H9 (cell line): ENCODE results near the gene ANGPTL5. TPM values are rescaled to one million over a fixed set of nuclear protein-coding genes. Genes with fewer than 3 reads are reported as not detected.

Experiments
- DNase-seq: peaks from one replicate; pipeline ENCODE4 v3.0.0-alpha.2; 2017
- H2AFZ ChIP-seq: one replicate; pipeline ENCODE4 v1.6.1; 2013; ENCODE audit warnings: mild to moderate bottlenecking, low read length, control low read depth, moderate library complexity
- H2AK5ac ChIP-seq: 2 replicates; pipeline ENCODE4 v1.6.1; 2013; ENCODE audit warnings: low read length, control low read depth, mixed read lengths; ENCODE audit not compliant: insufficient read length
- H2BK120ac ChIP-seq: one replicate; pipeline ENCODE4 v1.6.1; 2013; ENCODE audit warnings: low read depth, mild to moderate bottlenecking, low read length, control low read depth, inconsistent platforms; ENCODE audit not compliant: poor library complexity, severe bottlenecking
- H2BK12ac ChIP-seq: 2 replicates; pipeline ENCODE4 v1.6.1; 2013; ENCODE audit warnings: low read length, control low read depth, mixed read lengths, low read depth; ENCODE audit not compliant: insufficient read length
- H2BK15ac ChIP-seq: 2 replicates; pipeline ENCODE4 v1.6.1; 2013; ENCODE audit warnings: low read depth, low read length, control low read depth
- H2BK20ac ChIP-seq: one replicate; pipeline ENCODE4 v1.6.1; 2013; ENCODE audit warnings: low read depth, mild to moderate bottlenecking, low read length, control low read depth, inconsistent platforms; ENCODE audit not compliant: poor library complexity, severe bottlenecking
- H2BK5ac ChIP-seq: 2 replicates; pipeline ENCODE4 v1.6.1; 2013; ENCODE audit warnings: low read length, control low read depth, mixed read lengths; ENCODE audit not compliant: insufficient read length
- H3K14ac ChIP-seq: 2 replicates; pipeline ENCODE4 v1.6.1; 2013; ENCODE audit warnings: low read length, control low read depth; ENCODE audit not compliant: insufficient read depth
- H3K18ac ChIP-seq: 2 replicates; pipeline ENCODE4 v1.6.1; 2013; ENCODE audit warnings: low read depth, mild to moderate bottlenecking, mixed read lengths, low read length, control low read depth; ENCODE audit not compliant: insufficient read length
- H3K23ac ChIP-seq: 2 replicates; pipeline ENCODE4 v1.6.1; 2013; ENCODE audit warnings: low read length, control low read depth, mixed read lengths, low read depth; ENCODE audit not compliant: insufficient read length
- H3K23me2 ChIP-seq: 2 replicates; pipeline ENCODE4 v1.6.1; 2013; ENCODE audit warnings: low read depth, mild to moderate bottlenecking, mixed read lengths, low read length, control low read depth; ENCODE audit not compliant: insufficient read length, poor library complexity, severe bottlenecking
- H3K27ac ChIP-seq: 2 replicates; pipeline ENCODE4 v1.5.1; 2013; ENCODE audit warnings: low read length, control low read depth, mixed read lengths, low read depth; ENCODE audit not compliant: insufficient read length
- H3K27me3 ChIP-seq: 2 replicates; pipeline ENCODE4 v1.6.1; 2013; ENCODE audit warnings: low read length, control low read depth, inconsistent platforms; ENCODE audit not compliant: insufficient read depth
- H3K4ac ChIP-seq: 2 replicates; pipeline ENCODE4 v1.6.1; 2013; ENCODE audit warnings: low read depth, mild to moderate bottlenecking, control low read depth, inconsistent platforms, low read length, moderate library complexity
- H3K4me1 ChIP-seq: 2 replicates; pipeline ENCODE4 v1.6.1; 2013; ENCODE audit warnings: low read length, control low read depth, inconsistent platforms; ENCODE audit not compliant: insufficient read depth
- H3K4me2 ChIP-seq: 2 replicates; pipeline ENCODE4 v1.6.1; 2013; ENCODE audit warnings: low read length, control low read depth, mixed read lengths; ENCODE audit not compliant: insufficient read length, insufficient read depth
- H3K56ac ChIP-seq: 2 replicates; pipeline ENCODE4 v1.6.1; 2013; ENCODE audit warnings: low read depth, mild to moderate bottlenecking, mixed read lengths, low read length, control low read depth; ENCODE audit not compliant: insufficient read length
- H3K79me1 ChIP-seq: 2 replicates; pipeline ENCODE4 v1.6.1; 2013; ENCODE audit warnings: low read depth, mild to moderate bottlenecking, moderate library complexity, low read length, control low read depth, inconsistent platforms; ENCODE audit not compliant: insufficient read depth, poor library complexity, severe bottlenecking
- H3K79me2 ChIP-seq: 2 replicates; pipeline ENCODE4 v1.6.1; 2013; ENCODE audit warnings: low read length, control low read depth, inconsistent platforms; ENCODE audit not compliant: insufficient read depth
- H3K9ac ChIP-seq: 2 replicates; pipeline ENCODE4 v1.6.1; 2013; ENCODE audit warnings: low read length, control low read depth, mixed read lengths; ENCODE audit not compliant: insufficient read length; ENCODE audit errors: extremely low read depth
- H3K9me3 ChIP-seq: one replicate; pipeline ENCODE4 v1.6.1; 2013; ENCODE audit warnings: low read depth, low read length, inconsistent platforms; ENCODE audit not compliant: control insufficient read depth
- H3T11ph ChIP-seq: one replicate; pipeline ENCODE4 v1.6.1; 2013; ENCODE audit warnings: mild to moderate bottlenecking, low read length, control low read depth, inconsistent platforms
- H4K20me1 ChIP-seq: one replicate; pipeline ENCODE4 v1.6.1; 2013; ENCODE audit not compliant: control insufficient read depth, insufficient read length, insufficient read depth
- H4K5ac ChIP-seq: 2 replicates; pipeline ENCODE4 v1.6.1; 2013; ENCODE audit warnings: low read depth, mild to moderate bottlenecking, mixed read lengths, low read length, control low read depth; ENCODE audit not compliant: insufficient read length
- H4K8ac ChIP-seq: replicated peaks from 2 replicates; pipeline ENCODE4 v1.6.1; 2013; ENCODE audit warnings: low read length, control low read depth, mixed read lengths, low read depth; ENCODE audit not compliant: insufficient read length
- H4K91ac ChIP-seq: 2 replicates; pipeline ENCODE4 v1.6.1; 2013; ENCODE audit warnings: low read depth, mild to moderate bottlenecking, moderate library complexity, mixed read lengths, low read length, control low read depth; ENCODE audit not compliant: insufficient read length
- H3K27ac Mint-ChIP-seq, 3 experiments: 2 replicates in 2 of 3; 3 replicates in 1 of 3; pipeline ENCODE4 v1.8.0; 2020 to 2021; ENCODE audit warnings: mixed read lengths in 3 of 3, mild to moderate bottlenecking in 1 of 3, moderate library complexity in 1 of 3
- H3K27me3 Mint-ChIP-seq: 2 replicates; pipeline ENCODE4 v1.8.0; 2021; ENCODE audit warnings: low read depth, mild to moderate bottlenecking, moderate library complexity, mixed read lengths
- H3K36me3 Mint-ChIP-seq, 3 experiments: 2 replicates in 2 of 3; 3 replicates in 1 of 3; pipeline ENCODE4 v1.8.0; 2020 to 2021; ENCODE audit warnings: low read depth in 3 of 3, mixed read lengths in 3 of 3; ENCODE audit not compliant: insufficient read depth in 1 of 3
- H3K4me1 Mint-ChIP-seq, 2 experiments: 2 replicates each; pipeline ENCODE4 v1.8.0; 2020; ENCODE audit warnings: mixed read lengths in 2 of 2
- H3K4me3 Mint-ChIP-seq, 2 experiments: 2 replicates in 1 of 2; 3 replicates in 1 of 2; pipeline ENCODE4 v1.8.0; 2020 to 2021; ENCODE audit warnings: mild to moderate bottlenecking in 2 of 2, mixed read lengths in 2 of 2, moderate library complexity in 1 of 2
- H3K9me3 Mint-ChIP-seq, 2 experiments: 2 replicates in 1 of 2; 3 replicates in 1 of 2; pipeline ENCODE4 v1.8.0; 2020; ENCODE audit warnings: mild to moderate bottlenecking in 2 of 2, mixed read lengths in 2 of 2, moderate library complexity in 1 of 2
- WGBS: extraction: QIAGEN DNeasy Blood & Tissue Kit; methylation state at CpG from one replicate; pipeline ENCODE4 v1.1.7; 2013; ENCODE audit warnings: missing lambda C conversion rate, low lambda C conversion rate, mixed read lengths; ENCODE audit not compliant: insufficient read length; ENCODE audit errors: extremely low coverage; 5-methylcytosine and 5-hydroxymethylcytosine counted together
- total RNA-seq: library from RNA; stranded (reverse); gene quantifications from 2 replicates; pipeline ENCODE4 v1.2.1, GENCODE V29; 2021
- TF ChIP-seq, protein P1 (sequence below): fragments of 200-600 bp; sonication (generic); conservative IDR thresholded peaks from 3 replicates; pipeline ENCODE4 v1.8.0; 2021; ENCODE audit warnings: antibody characterized with exemption, mild to moderate bottlenecking

ANGPTL5 gene
- total RNA-seq, 1 experiment from 2014 or later = not detected

DNA sequence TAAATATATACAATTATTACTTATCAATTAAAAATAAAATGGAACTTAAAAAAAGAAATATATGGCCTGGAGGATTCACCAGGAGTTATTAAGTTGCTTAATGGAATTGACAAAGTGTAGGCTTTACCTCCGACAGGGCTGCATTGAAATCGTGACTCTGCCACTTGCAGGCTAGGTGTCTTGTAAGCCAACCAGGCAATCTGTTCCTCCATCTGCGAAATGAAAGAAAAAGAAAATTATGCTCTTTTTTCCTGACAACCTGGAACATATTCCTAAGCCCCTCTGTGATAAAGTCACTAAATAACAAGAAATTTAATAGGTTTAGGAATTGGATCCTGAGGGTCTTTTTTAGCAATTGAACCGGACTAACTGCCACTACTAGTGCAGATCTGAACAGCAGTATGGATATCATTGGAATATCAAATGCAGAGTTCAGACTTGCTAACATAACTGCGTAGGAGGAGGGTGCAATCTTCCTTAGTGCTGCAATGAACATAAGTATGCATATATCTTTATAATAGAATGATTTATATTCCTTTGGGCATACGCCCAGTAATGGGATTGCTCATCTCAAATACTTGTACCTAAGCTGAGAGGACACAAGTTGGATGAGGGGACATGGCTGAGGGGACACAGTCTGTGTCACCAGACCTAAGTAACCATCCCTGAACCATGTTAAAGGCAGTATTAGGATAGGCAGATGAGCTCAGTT, 44.0 kb downstream of the ANGPTL5 start:
- DNase-seq = no peak
- Histone ChIP-seq H3K9ac (no peak overlapping the region), H3T11ph (no peak overlapping the region), H2BK12ac (no peak overlapping the region), H2BK5ac (no peak overlapping the region), H3K79me1 (no peaks in the 10 kb centered on the region), H3K9me3 (no peaks in the 10 kb centered on the region), H3K23me2 (no peaks in the 10 kb centered on the region), H4K8ac (no peak overlapping the region), H2AFZ (no peak overlapping the region), H3K27me3 (no peaks in the 10 kb centered on the region), H3K18ac (no peak overlapping the region), H2AK5ac (no peak overlapping the region), H3K56ac (no peak overlapping the region), H2BK20ac (no peak overlapping the region), H3K4ac (no peak overlapping the region), H3K23ac (no peak overlapping the region), H3K4me2 (no peak overlapping the region), H3K79me2 (no peaks in the 10 kb centered on the region), H3K4me1 (no peaks in the 10 kb centered on the region), H3K14ac (no peak overlapping the region), H4K91ac (no peak overlapping the region), H2BK15ac (no peak overlapping the region), H2BK120ac (no peak overlapping the region), H4K20me1 (no peaks in the 10 kb centered on the region), H4K5ac (no peak overlapping the region), H3K27ac (no peak overlapping the region)
- H3K4me3 Mint-ChIP-seq = no peak overlapping the region
- peaks cover 6 to 7% of the 10 kb centered on the region in 2 experiments; a peak in 3 of 4 replicates for H3K4me1 Mint-ChIP-seq
- TF ChIP-seq, protein P1, sequence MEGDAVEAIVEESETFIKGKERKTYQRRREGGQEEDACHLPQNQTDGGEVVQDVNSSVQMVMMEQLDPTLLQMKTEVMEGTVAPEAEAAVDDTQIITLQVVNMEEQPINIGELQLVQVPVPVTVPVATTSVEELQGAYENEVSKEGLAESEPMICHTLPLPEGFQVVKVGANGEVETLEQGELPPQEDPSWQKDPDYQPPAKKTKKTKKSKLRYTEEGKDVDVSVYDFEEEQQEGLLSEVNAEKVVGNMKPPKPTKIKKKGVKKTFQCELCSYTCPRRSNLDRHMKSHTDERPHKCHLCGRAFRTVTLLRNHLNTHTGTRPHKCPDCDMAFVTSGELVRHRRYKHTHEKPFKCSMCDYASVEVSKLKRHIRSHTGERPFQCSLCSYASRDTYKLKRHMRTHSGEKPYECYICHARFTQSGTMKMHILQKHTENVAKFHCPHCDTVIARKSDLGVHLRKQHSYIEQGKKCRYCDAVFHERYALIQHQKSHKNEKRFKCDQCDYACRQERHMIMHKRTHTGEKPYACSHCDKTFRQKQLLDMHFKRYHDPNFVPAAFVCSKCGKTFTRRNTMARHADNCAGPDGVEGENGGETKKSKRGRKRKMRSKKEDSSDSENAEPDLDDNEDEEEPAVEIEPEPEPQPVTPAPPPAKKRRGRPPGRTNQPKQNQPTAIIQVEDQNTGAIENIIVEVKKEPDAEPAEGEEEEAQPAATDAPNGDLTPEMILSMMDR = no peak
- H3K36me3 Mint-ChIP-seq = no peaks in the 10 kb centered on the region
- no peaks in the 10 kb centered on the region; the same call in 1 of the 2 replicates for H3K27me3 Mint-ChIP-seq
- no peak overlapping the region for H3K27ac Mint-ChIP-seq
- H3K9me3 Mint-ChIP-seq = no peaks in the 10 kb centered on the region
- WGBS = no CpG with 5 or more reads among the region's 6 CpGs
